Measurements from ENCODE around the gene HNF1B. TPM values are rescaled to one million over a fixed set of nuclear protein-coding genes. Genes with fewer than 3 reads are reported as not detected.

The HNF1B gene
- not detected in 2 replicates for total RNA-seq

DNA sequence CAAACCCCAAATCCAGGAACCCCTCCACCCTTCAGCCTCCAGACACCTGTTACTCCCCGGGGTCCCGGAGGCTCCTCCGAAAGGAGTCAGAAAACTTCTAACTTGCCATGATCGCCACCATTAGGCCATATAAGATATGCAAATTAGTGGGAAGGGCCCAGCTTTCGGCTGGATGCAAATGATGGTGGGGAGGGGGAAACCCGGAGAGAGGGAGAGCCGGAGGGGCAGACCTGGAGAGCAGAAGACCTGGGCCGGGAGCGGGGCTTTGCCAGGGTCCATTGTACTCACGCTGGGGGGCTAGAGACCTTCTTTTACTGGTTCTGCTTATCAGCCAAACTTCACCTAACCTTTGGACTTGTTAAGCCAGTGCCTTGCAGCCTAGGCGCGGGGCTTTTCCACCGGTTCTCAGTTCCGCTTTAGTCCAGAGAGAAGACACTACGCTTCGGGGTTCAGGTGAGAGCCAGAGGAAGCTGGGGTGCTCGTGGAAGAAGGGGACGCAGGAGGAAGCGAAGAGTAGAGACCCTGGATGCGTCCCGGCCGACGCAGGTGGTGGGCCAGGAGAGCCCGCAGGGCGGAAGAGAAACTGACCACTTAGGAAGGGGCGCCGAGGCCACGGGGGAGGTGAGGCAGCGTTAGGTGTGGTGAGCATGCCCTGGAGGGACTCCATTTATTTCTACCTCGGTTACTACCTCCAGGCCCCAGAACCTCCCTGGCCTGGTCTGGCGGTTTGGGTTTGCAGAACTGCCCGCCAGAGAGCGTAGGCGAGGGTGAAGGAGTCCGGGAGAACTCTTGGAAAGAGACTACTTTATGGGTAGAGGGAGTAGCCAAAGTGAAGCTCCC lies at the start of gene HNF1B:
TSS of gene HNF1B (minus strand) at position 99 of the 840 bp plus-strand sequence. CDS start 175 bp downstream, outside the sequence.

GRCh38 chr17:37643118-37643766 lies 101.6 kb downstream of the HNF1B start, which contains the start of gene DDX52:
DDX52 (minus strand) TSS chr17:37643446; CDS start chr17:37643420, 26 bp downstream.

Other genes with a start within 250 kb of the HNF1B start
- 7.9 and 11.2 TPM in 2 replicates for gene SYNRG, start 135.6 kb downstream of the HNF1B start, total RNA-seq
- gene DDX52, start 101.6 kb downstream of the HNF1B start, total RNA-seq = 13.4 and 14.4 TPM in 2 replicates
- not detected in 2 replicates for gene TBC1D3K, start 179.4 kb upstream of the HNF1B start, total RNA-seq
- gene TBC1D3L, start 244.0 kb upstream of the HNF1B start, total RNA-seq = 2.4 and 4.4 TPM in 2 replicates